OCI-LY7 (cell line): ENCODE data around the gene TRAM2. TPM values are rescaled to one million over a fixed set of nuclear protein-coding genes. Genes with fewer than 3 reads are reported as not detected.
A peak's percentile ranks its signal among the peaks of the same experiment; 100 is the strongest.

Experiments
- BruUV-seq: library from RNA; stranded (reverse); fragments of 400-500 nt; replicated peaks from 2 replicates; lab custom pipeline; 2021; lab: Mats Ljungman, UMichigan
- CTCF ChIA-PET: fragments of 300-600 bp; sonication (Branson Sonifier 250); formaldehyde crosslinking; loops from one replicate; lab custom pipeline; 2022; ENCODE audit warnings: antibody characterized with exemption; ENCODE audit not compliant: unreplicated experiment; lab: Charles Lee
- POLR2A ChIA-PET: fragments of 300-600 bp; sonication (Branson Sonifier 250); formaldehyde crosslinking; loops from one replicate; lab custom pipeline; 2022; ENCODE audit warnings: antibody characterized with exemption; lab: Charles Lee
- DNase-seq: peaks from one replicate; pipeline ENCODE4 v3.0.0-alpha.2; 2015; ENCODE audit warnings: low spot score
- H2AFZ ChIP-seq: fragments of 200-600 bp; sonication (generic), shearing (Covaris generic); 2 replicates; pipeline ENCODE4 v1.6.1; 2014; ENCODE audit warnings: mild to moderate bottlenecking, antibody characterized with exemption, low read length, moderate library complexity
- H3K27ac ChIP-seq: fragments of 200-600 bp; sonication (generic); 2 replicates; pipeline ENCODE4 v1.5.1; 2014; ENCODE audit warnings: mixed run types, low read depth, mild to moderate bottlenecking, moderate library complexity, low read length, inconsistent platforms; ENCODE audit not compliant: poor library complexity, severe bottlenecking
- H3K36me3 ChIP-seq: fragments of 200-600 bp; sonication (generic); 2 replicates; pipeline ENCODE4 v1.6.1; 2014; ENCODE audit warnings: mild to moderate bottlenecking, antibody characterized with exemption, low read length, moderate library complexity, mixed read lengths; ENCODE audit not compliant: insufficient read depth
- H3K4me1 ChIP-seq: fragments of 200-600 bp; sonication (generic); 2 replicates; pipeline ENCODE4 v1.5.1; 2014; ENCODE audit warnings: mild to moderate bottlenecking, low read length; ENCODE audit not compliant: insufficient read depth, poor library complexity, severe bottlenecking
- H3K4me2 ChIP-seq: fragments of 200-600 bp; sonication (generic); 2 replicates; pipeline ENCODE4 v1.6.1; 2014; ENCODE audit warnings: mild to moderate bottlenecking, low read length
- H3K4me3 ChIP-seq: fragments of 200-600 bp; sonication (generic); 2 replicates; pipeline ENCODE4 v1.5.1; 2014; ENCODE audit warnings: mild to moderate bottlenecking, low read depth, low read length; ENCODE audit not compliant: poor library complexity, severe bottlenecking
- H3K79me2 ChIP-seq: fragments of 200-600 bp; sonication (generic); 2 replicates; pipeline ENCODE4 v1.6.1; 2016; ENCODE audit warnings: low read depth, mild to moderate bottlenecking, low read length, moderate library complexity, mixed read lengths; ENCODE audit not compliant: insufficient read depth
- H3K9me2 ChIP-seq: fragments of 200-600 bp; sonication (generic); 2 replicates; pipeline ENCODE4 v1.6.1; 2016; ENCODE audit warnings: mild to moderate bottlenecking, low read length, mixed read lengths; ENCODE audit not compliant: insufficient read depth
- H3K9me3 ChIP-seq: fragments of 200-600 bp; sonication (generic); 2 replicates; pipeline ENCODE4 v1.6.1; 2014; ENCODE audit warnings: mild to moderate bottlenecking, mixed run types, low read length, mixed read lengths
- H4K20me1 ChIP-seq: fragments of 200-600 bp; sonication (generic); 2 replicates; pipeline ENCODE4 v1.6.1; 2014; ENCODE audit warnings: mild to moderate bottlenecking, antibody characterized with exemption, low read length, moderate library complexity, mixed read lengths; ENCODE audit not compliant: insufficient read depth
- EZH2phosphoT487 ChIP-seq: fragments of 200-600 bp; sonication (generic); IDR thresholded peaks from 2 replicates; pipeline ENCODE4 v1.6.1; 2018; ENCODE audit warnings: low read depth, borderline replicate concordance, mild to moderate bottlenecking, mixed run types, antibody characterized with exemption, low read length, moderate library complexity, mixed read lengths
- intact Hi-C: fragments of 100-400 bp; cut with micrococcal nuclease; formaldehyde crosslinking; loops from one replicate; pipeline ENCODE4 v1.10.0; 2022; ENCODE audit not compliant: unreplicated experiment
- total RNA-seq, 2 experiments: library from RNA; depleted of rRNA in 1 of 2; stranded (reverse); fragments of >200 nt in 1 of 2; shearing (Covaris generic) in 1 of 2; gene quantifications; 2 replicates each; pipeline ENCODE4 v1.2.3, GENCODE V29; 2014 to 2022
- TF ChIP-seq, protein P1 (sequence below): fragments of 200-600 bp; sonication (generic); conservative IDR thresholded peaks from 2 replicates; pipeline ENCODE4 v1.5.1; 2014; ENCODE audit warnings: mild to moderate bottlenecking, antibody characterized with exemption, low read length, moderate library complexity, mixed read lengths

Gene TRAM2
- total RNA-seq, 2 experiments from 2014 or later = 19.3 to 38.2 TPM

- Histone ChIP-seq H3K4me1 (peaks cover 49% of the 10 kb centered on the region), H3K27ac (peak overlapping the region; percentile 58), H4K20me1 (peaks cover 26% of the 10 kb centered on the region), H3K4me2 (peak overlapping the region; percentile 83), H3K9me2 (no peaks in the 10 kb centered on the region), H3K9me3 (no peaks in the 10 kb centered on the region), H3K36me3 (peaks cover 4% of the 10 kb centered on the region; the same call in 1 of the 2 replicates), H2AFZ (0 out of 2 replicates have a peak overlapping the region, but pooled peaks have one; percentile 25), H3K79me2 (peaks cover 46% of the 10 kb centered on the region), H3K4me3 (peak overlapping the region; percentile 75)
- intact Hi-C loops = loop anchor here (1.0 to 5.0 kb wide), 8 partner anchors 19 to 289 kb away; no protein-coding TSS in a partner anchor
- ChIA-PET POLR2A (interaction anchor here (0.6 to 5.0 kb wide), 12 partner anchors 10 to 157 kb away, joined by 3 to 47 read pairs (median 6); no protein-coding TSS in a partner anchor), CTCF (interaction anchor here (0.5 to 2.0 kb wide), 5 partner anchors 20 to 444 kb away, joined by 3 to 8 read pairs (median 4); no protein-coding TSS in a partner anchor)
- no TSS peak for BruUV-seq
- TF ChIP-seq, protein P1, sequence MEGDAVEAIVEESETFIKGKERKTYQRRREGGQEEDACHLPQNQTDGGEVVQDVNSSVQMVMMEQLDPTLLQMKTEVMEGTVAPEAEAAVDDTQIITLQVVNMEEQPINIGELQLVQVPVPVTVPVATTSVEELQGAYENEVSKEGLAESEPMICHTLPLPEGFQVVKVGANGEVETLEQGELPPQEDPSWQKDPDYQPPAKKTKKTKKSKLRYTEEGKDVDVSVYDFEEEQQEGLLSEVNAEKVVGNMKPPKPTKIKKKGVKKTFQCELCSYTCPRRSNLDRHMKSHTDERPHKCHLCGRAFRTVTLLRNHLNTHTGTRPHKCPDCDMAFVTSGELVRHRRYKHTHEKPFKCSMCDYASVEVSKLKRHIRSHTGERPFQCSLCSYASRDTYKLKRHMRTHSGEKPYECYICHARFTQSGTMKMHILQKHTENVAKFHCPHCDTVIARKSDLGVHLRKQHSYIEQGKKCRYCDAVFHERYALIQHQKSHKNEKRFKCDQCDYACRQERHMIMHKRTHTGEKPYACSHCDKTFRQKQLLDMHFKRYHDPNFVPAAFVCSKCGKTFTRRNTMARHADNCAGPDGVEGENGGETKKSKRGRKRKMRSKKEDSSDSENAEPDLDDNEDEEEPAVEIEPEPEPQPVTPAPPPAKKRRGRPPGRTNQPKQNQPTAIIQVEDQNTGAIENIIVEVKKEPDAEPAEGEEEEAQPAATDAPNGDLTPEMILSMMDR = peak; percentile 85
- TF ChIP-seq EZH2phosphoT487 = no peak
- peak; percentile 88 for DNase-seq
Measured at GRCh38 chr6:52576392-52577021, 353 bp downstream of the TRAM2 start.

DNA sequence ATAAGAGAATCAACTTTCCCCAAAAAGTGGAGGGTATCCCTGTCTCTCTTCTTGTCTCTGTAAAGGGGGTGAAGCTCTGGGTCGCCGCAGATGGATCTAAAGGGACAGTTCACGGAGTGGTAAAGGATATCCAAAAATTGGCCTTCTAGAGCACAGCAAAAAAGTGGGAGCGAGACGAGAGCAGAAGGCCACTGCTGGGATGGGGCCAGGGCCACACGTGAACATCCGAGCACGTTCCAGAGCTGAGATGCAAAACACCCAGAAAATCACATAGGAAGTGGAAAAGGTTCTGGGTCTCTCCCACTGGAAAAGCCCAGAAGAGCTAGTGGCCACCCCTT lies 837 bp downstream of the TRAM2 start:
- intact Hi-C loops = loop anchor here (1.0 to 5.0 kb wide), 6 partner anchors 22 to 289 kb away; no protein-coding TSS in a partner anchor
- peaks cover 54% of the 10 kb centered on the region for H3K4me1 ChIP-seq
- H3K36me3 ChIP-seq = peaks cover 4% of the 10 kb centered on the region; the same call in 1 of the 2 replicates
- no peaks in the 10 kb centered on the region for H3K9me3 ChIP-seq
- peak overlapping the region; percentile 58 for H3K27ac ChIP-seq
- peak overlapping the region; percentile 75 for H3K4me3 ChIP-seq
- ChIA-PET POLR2A (interaction anchor here (0.6 to 5.0 kb wide), 14 partner anchors 10 to 157 kb away, joined by 3 to 47 read pairs (median 4); no protein-coding TSS in a partner anchor), CTCF (interaction anchor here (0.5 to 2.0 kb wide), 5 partner anchors 20 to 444 kb away, joined by 3 to 8 read pairs (median 4); no protein-coding TSS in a partner anchor)
- no peaks in the 10 kb centered on the region for H3K9me2 ChIP-seq
- no peak overlapping the region for H2AFZ ChIP-seq
- BruUV-seq = no TSS peak
- no peak for DNase-seq
- peak overlapping the region; percentile 83 for H3K4me2 ChIP-seq
- H4K20me1 ChIP-seq = peaks cover 29% of the 10 kb centered on the region
- H3K79me2 ChIP-seq = peaks cover 51% of the 10 kb centered on the region
- TF ChIP-seq, protein P1 = no peak
- no peak for TF ChIP-seq EZH2phosphoT487
